GM18517 (cell line): ENCODE results near the gene EEF1E1.
A peak's percentile ranks its signal among the peaks of the same experiment; 100 is the strongest.

Experiments used
- ATAC-seq: cut with Tn5 transposase; IDR thresholded peaks from one replicate; pipeline ENCODE4 v1.9.1; 2021; ENCODE audit warnings: mild to moderate bottlenecking, moderate library complexity; ENCODE audit not compliant: unreplicated experiment

EEF1E1 gene

DNA sequence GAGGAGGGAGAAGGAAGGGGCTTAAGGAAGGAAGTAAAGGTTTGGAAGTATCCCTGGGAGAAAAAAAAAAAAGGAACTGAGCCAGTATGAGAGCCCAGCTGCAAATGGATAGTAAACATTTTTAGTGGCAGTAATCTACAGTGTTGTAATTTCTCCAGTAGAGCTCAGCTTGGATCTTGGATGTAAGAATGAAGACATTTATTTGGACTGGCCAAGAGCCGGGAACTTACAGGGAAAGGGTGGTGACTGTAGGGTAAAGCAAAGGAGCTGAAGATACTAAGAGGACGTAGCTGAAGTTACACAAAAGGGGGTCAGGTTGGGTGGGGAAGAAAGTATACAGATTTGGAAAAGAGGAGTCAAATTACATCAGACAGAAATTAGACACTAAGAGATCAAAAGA, 13.5 kb downstream of the EEF1E1 start:
- ATAC-seq: no peak

DNA sequence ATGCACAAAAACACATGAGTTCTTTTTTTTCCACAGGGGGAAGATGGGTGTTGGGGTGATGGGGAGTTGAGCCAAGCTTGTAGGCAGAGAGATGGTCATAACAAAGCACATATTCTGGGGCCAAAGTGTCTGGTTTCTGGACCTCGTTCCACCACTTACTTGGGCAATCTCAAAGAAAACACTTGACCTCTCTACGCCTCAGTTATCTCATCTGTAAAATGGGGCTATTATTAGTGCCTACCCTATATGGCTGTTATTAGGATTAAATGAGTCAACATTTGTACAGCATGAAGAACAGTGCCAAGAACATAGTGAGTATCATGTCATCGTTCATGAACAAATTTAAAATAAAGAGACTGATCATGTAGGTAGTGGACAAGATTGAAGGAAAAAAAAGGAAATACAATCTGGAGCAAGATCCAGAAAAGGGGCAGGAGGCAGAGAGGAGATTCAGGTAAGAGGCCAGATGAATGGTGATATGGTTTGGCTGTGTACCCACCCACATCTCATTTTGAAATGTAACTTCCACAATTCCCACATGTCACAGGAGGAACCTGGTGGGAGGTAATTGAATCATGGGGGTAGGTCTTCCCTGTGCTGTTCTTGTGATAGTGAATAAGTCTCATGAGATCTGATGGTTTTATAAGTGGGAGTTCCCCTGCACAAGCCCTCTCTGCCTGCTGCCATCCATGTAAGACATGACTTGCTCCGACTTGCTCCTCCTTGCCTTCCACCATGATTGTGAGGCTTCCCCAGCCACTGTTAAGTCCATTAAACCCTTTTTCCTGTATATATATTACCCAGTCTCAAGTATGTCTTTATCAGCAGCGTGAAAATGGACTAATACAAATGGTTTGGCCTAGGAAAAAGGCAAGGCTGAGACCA, 14.2 kb downstream of the EEF1E1 start:
- no peak for ATAC-seq

DNA sequence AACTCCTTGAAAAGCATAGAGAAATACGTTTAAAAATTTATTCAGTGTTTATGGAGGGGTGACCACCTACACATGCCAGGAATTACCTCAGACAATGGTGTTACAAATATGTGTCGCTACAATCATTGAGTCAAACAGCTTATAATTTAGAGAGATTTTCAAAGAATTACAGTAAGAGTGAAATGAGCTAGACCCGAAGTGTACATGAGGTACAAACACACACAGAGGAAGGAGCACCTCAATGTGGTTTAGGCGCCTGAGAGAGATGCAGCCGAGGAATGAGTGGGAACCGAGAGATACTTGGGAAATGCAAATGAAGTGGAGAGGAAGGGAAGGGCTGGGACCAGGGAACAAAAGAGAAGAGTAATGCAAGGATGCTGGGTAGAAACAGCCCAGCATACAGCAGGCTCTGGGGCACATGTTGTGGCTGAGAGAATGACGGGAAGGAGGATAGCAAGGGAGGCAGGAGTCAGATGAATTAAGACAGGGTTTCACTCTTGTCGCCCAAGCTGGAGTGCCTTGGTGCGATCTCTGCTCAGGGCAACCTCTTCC, 15.5 kb downstream of the EEF1E1 start:
- no peak for ATAC-seq

DNA sequence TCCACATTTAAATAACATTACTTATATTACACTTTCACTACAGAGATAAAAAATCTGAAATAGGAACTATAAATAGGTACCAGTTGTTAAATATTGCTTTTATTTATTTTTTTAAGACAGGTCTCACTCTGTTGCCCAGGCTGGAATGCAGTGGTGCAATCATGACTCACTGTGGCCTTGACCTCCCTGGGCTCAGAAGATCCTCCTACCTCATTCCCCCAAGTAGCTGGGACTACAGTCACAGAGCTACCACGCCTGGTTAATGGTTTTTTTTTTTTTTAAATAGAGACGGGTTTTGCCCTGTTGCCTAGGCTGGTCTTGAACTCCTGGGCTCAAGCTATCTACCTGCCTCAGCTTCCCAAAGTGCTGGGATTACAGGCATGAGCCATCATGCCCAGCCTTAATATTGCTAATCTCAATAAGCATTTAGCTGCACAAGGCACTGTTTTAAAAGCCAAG, 17.3 kb downstream of the EEF1E1 start:
- ATAC-seq: no peak

DNA sequence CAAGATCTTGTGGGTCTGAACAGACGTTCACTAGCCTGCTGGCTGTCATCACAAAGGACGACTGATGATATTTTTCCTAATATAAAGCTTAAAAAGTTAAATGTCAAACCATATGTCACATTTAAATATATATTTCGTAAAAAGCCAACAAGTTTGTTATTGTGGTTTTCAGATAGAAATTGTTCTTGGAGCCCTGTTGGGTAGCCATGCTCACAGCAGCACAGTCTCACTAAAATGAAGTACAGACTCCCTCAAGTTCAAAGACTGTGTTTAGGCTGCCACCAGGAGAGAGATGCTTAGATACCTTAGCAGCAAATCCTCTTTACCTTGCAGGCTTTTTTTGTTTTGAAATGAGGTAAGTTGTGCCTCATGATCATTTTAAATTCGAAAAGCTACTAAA, 17.8 kb downstream of the EEF1E1 start:
- ATAC-seq: no peak

DNA sequence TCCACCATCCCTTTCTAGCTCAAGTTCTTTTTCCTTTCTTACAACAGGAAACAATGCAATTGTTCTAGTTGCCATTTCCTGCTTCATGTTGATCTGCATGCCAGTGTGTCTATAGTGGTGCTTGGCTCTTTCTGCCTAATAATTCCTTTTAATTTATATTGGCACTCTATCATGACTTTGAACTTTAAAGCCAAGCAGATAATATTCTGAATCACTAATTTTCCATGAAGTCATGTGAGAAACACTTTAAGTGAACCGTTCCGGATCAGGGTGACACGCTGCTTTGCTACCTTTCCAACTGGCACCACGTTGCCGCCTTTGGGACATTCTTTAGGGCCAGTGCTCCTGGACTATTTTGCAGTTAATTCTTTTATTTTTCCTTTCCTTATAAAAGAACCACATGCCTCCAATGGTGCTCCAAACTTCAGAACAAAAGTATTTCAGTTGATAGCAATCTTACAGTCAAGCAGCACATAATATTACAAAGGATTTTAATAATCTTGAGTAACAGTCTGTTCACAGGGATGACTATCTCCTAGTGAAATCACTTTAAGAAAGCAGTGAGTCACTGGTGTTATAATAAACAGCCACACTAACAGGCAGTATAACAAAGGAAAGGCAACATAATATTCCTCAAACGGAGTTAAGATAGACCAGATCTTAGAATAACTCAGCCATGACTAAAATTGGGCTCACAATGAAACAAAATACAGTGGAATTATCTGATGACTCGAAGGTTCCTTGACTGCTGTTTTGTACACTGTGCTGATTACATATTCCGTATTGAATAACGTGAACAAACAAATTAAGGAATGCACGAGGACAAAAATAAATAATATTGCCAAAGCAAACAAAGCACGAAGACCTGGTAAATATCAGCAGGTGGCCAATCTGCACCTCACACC, 19.1 kb downstream of the EEF1E1 start:
- ATAC-seq: no peak

DNA sequence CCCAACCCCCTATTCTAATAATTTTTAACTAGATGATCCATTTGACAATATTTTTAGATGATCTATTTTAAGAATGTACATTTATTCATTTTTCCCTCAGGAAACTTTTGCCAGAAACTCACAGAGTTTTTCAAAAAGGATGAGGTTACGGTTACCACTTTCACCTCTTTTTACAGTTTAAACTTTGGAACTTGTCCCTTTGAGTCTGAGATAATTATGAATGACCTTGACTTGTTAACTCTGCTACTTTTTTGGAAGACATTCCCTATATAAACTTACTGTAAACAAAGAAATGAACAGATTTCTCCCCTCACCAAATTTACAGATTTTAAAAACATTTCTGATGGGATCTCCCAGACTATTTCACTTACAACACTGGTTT, 19.8 kb downstream of the EEF1E1 start:
- no peak for ATAC-seq

DNA sequence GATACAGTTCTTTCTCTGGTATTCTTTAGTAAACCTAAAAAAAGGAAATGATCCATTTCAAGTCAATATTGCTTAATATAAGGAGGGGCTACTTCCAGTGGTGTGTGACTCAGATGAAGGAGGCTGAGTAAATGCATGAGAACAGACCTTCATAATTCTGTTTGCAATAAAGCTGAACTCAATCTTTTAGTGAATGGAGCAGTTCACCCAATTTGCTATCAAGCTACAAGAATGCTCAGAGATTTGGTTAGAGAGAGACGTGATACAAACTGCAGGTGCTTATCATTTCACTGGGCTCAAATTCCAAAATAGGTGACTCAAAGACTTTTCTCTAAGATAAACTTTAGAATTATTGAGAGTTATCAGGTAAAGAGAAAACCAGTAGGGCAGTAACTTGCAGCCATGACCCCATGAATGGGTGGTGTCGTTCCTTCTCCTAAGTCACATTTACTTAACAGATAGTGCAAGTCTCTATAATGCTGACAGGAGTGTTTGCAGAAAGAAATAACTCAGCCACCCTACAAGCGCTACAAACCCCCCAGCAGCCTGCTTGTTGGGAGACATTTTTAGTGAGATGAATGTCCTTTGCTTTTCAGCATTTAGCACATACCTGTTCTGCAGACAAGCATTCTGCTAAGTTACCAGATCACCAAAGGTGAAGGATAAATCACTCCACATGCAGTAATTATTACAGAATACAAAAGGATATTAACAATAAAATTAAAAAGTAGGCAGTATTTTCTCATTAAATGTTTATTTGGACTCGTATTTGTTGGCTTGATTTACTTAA, 21.8 kb downstream of the EEF1E1 start:
- ATAC-seq: no peak

DNA sequence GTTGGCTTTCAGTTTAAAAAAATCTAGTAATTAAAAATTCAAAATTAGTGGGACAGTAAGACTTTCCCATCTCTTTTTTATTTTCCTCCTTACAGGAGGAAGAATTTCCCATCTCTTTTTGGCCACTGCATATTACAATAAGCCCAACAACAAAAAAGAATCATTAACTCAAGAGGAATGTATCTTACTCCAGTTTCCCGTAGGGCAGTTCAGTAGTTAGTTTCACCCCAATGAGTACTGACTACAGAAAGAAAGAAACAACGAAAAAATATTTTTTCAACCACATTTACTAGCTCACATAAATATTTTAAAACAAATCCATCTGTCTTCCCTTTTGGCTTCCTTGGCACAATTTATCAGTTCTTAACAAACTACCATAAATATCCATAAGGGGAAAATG, 23.2 kb downstream of the EEF1E1 start:
- no peak for ATAC-seq

DNA sequence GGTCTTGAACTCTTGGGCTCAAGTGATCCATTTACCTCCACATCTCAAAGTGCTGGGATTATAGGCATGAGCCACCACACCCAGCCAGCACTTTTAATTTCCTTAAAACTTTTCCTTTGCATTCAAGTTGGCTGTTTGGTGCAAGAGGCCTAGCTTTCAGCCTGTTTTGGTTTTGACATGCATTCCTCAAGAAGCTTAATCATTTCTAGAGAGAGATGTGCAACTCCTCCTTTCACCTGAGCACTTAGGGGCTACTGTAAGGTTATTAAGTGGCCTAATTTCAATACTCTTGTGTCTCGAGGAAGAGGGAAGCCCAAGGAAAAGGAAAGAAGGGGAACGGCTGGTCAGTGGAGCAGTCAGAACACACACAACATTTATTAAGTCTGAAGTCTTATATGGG, 24.4 kb downstream of the EEF1E1 start:
- ATAC-seq: no peak

DNA sequence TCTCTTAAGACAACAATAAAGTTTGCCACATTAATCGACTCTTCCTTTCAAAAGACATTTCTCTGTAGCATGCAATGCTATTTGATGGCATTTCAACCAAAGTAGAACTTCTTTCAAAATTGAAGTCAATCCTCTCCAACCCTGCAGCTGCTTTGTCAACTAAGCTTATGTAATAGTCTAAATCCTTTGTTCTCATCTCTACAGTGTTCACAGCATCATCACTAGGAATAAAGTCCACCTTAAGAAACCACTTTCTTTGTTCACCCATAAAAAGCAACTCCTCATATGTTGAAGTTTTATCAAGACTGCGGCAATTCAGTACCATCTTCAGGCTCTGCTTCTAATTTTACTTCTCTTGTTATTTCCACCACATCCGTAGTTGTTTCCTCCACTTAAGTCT, 26.6 kb downstream of the EEF1E1 start:
- no peak for ATAC-seq

DNA sequence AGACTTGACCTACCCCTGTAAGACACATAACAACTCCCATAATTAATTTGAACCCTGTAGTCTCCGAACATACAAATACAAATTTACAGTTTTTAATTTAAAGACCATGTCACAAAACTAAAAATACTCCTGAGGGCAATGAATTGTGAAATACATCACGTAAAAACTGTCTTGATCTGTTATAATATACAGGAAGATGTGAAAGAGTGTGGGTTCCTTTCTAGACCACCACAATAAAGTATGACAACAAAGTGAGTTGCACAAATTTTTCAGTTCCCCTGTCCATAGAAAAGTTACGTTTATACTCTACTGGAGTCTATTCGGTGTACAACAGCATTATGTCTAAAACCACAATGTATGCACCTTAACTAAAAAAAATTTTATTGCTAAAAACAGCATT, 27.2 kb downstream of the EEF1E1 start:
- ATAC-seq: no peak

DNA sequence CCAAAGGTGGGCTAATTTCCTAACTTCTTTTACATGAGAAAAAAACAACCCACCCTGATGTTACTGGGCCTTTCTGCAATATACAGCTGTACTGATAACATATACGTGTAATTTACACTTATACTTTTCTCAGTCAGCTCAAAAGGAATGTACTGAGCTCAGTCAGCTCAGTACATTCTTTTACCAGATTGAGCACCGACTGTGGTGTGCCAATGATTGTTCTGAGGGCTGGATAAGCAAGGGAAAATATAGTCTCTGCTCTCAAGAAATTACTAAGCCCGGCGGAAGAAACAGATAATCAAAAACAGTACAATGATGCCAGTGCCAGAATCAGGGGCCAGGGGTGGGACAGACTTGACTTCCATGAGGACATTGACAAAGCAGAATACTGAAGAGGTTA, 28.1 kb downstream of the EEF1E1 start:
- no peak for ATAC-seq

DNA sequence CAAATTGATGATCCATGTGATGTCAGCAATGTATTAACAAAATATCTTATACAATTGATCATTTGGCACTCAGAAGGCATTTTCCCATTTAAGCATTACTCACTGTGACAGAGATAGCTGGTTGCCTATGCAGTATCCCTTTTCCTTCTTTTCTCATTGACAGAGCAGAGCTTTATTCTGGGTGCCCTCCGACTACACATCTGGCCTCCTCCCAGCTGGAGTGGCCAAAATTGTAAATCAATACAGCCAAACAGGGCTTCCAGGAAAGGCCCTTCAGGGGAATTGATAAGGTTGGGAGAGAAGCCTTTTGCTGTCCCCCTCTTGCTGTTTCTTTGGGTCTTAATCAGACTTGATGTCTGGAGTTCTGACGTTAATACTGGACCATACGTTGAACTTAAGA, 28.6 kb downstream of the EEF1E1 start:
- no peak for ATAC-seq

DNA sequence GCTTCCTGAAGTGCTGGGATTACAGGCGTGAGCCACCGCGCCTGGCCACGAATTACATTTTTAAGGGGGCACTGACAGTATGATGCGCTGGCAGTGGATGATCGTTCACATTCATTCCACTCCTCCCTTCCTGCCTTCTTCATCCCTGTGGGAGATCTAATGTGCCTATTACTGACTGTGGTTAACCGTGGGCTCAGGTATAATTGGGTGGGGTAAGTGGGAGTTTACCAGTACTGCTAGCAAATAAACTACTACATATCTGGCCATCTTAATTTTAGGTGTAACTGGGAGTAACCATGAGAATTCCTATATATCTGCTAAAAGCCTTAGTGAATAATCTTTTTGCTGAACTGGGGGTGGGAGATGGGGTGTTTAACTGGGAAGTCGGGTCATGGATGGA, 31.6 kb downstream of the EEF1E1 start:
- ATAC-seq: no peak

DNA sequence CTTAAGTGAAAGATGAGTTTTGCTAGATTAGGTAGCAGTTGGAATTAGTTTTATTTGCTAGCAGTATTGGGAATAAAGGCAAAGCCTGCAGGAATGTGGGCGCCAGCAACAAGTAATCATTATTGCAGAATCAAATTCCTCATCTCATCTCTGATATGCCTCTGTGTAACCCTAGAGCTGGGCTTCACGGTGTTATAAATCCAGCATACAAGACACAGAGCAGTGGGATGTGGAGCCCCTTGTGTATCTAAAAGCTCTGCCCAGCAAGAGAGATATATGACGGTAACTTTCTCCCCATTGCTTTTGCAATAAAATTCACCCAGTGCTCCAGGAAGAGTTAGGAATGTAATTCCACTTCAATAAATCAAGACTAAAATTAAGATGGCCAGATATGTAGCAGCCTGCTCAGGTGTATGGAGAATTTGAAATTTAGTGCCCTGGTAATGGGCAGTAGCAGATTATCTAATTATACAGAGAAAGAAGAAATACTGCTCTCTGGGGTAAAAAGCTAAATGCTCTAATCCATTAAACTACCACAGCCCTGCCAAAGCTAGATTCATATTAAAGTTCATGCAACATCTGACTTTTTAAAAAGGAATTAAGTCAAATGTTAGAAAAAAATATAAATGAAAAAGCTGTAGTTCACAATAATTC, 32.6 kb downstream of the EEF1E1 start:
- no peak for ATAC-seq

DNA sequence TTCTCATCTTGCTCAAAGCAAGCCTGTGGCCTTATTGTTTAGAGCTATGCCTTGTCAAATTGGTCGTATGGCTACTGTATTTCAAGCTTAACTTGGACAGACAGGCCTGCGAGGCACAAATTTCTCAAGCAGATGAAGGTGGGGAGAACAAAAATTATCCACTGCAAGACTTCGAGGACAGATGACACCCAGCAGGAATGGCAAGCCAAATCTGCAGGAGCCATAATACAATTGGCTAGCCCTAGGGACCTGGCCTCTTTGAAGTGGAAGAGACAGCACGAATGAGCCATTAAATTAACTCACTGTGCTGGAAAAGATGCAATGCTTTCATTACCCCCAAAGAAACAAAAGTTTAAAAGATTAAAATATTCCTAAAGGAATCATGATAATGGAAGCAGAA, 33.2 kb downstream of the EEF1E1 start:
- no peak for ATAC-seq

DNA sequence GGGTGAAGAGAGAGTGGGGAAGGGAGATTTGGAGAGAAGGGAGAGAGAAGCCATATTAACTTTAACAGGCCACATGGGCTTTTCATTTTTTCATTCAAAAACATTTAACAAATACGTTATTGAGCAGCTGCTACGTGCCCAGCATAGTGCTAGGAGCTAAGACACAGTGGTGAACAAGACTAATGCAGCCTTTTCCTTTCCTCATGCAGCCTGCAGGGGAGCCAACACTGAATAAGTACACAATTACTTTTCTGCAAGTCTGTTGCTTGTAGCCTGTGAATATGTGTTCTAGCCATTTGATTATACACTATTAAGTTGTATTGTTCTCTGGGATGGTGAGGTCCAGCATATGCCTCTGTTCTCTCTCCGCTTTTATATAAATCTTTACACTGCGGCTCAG, 36.2 kb downstream of the EEF1E1 start:
- ATAC-seq: no peak

DNA sequence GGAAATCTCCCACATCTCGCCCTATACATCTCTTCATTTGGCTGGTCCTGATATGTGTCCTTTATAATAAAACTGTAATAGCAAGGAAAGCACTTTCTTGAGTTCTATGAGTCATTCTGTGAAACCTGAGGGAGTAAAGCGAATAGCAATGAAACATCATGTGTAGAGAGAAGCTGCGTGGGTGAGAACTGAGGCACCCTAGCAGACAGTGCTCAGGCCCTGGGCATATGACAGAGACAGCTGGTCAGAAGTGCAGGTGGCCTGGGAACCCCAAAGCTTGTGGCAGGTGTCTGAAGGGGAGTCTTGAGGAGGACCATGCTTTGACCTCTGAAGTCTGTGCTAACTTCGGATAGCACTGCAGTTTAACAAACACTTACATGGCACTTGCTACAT, 36.8 kb downstream of the EEF1E1 start:
- peak; percentile 65 for ATAC-seq
